ENCODE results near the gene SPATA2L.
"Not testable (repeated sequence)": the region's sequence is repeated elsewhere in the genome, so short reads cannot be mapped to it uniquely, and the experiment has no call there.

Gene SPATA2L

GRCh38 chr16:89700100-89700648, 1.3 kb downstream of the SPATA2L start:
- Mint-ChIP-seq H3K27ac (peak overlapping the region in 1 of 2 donors; percentile 80), H3K27me3 (no peaks in the 10 kb centered on the region), H3K4me3 (peak overlapping the region; percentile 86 to 87), H3K4me1 (peaks cover 37% of the 10 kb centered on the region), H3K9me3 (no peaks in the 10 kb centered on the region)
- peak; percentile 31 for ATAC-seq
- DNase-seq: peak; percentile 92 to 94

- Mint-ChIP-seq H3K4me1 (peaks cover 37% of the 10 kb centered on the region), H3K4me3 (peak overlapping the region; percentile 86 to 87)
- H3K27me3 Mint-ChIP-seq, H3K9me3 Mint-ChIP-seq, DNase-seq, ATAC-seq, H3K27ac Mint-ChIP-seq: not testable (repeated sequence)
These were observed 1.8 kb downstream of the SPATA2L start for GRCh38 chr16:89699629-89700099.

GRCh38 chr16:89698717-89699116, 2.8 kb downstream of the SPATA2L start:
- not testable (repeated sequence) for DNase-seq, H3K4me3 Mint-ChIP-seq, H3K9me3 Mint-ChIP-seq, ATAC-seq, H3K27me3 Mint-ChIP-seq, H3K27ac Mint-ChIP-seq
- H3K4me1 Mint-ChIP-seq: peaks cover 37% of the 10 kb centered on the region

GRCh38 chr16:89697616-89698331, 3.7 kb downstream of the SPATA2L start:
- H3K27ac Mint-ChIP-seq: no peak overlapping the region
- peak in 1 of 2 donors; percentile 14 for DNase-seq

GRCh38 chr16:89697161-89697615, 4.3 kb downstream of the SPATA2L start:
- ATAC-seq (no peak), DNase-seq (peak in 1 of 2 donors; percentile 13)
- no peaks in the 10 kb centered on the region for H3K27me3 Mint-ChIP-seq
- peaks cover 30% of the 10 kb centered on the region for H3K4me1 Mint-ChIP-seq
- no peak overlapping the region for H3K4me3 Mint-ChIP-seq
- H3K27ac Mint-ChIP-seq: no peak overlapping the region
- no peaks in the 10 kb centered on the region for H3K9me3 Mint-ChIP-seq

More at GRCh38 chr16:89697616-89698331, 3.7 kb downstream of the SPATA2L start:
- no peaks in the 10 kb centered on the region for H3K9me3 Mint-ChIP-seq
- no peak for ATAC-seq
- no peaks in the 10 kb centered on the region for H3K27me3 Mint-ChIP-seq
- H3K4me3 Mint-ChIP-seq: no peak overlapping the region
- H3K4me1 Mint-ChIP-seq: peaks cover 36% of the 10 kb centered on the region

- no peaks in the 10 kb centered on the region for H3K9me3 Mint-ChIP-seq
- peaks cover 28% of the 10 kb centered on the region for H3K4me1 Mint-ChIP-seq
- no peaks in the 10 kb centered on the region for H3K27me3 Mint-ChIP-seq
- H3K27ac Mint-ChIP-seq: no peak overlapping the region
- H3K4me3 Mint-ChIP-seq: peak overlapping the region in 1 of 2 donors; percentile 18
- DNase-seq: peak in 1 of 2 donors; percentile 31
- ATAC-seq: no peak
These were observed 4.8 kb downstream of the SPATA2L start for GRCh38 chr16:89696670-89697128.

GRCh38 chr16:89695875-89696669, 5.4 kb downstream of the SPATA2L start:
- no peaks in the 10 kb centered on the region for H3K27me3 Mint-ChIP-seq
- no peak overlapping the region for H3K27ac Mint-ChIP-seq
- no peak overlapping the region for H3K4me3 Mint-ChIP-seq
- DNase-seq (peak in 1 of 2 donors; percentile 12), ATAC-seq (no peak)
- H3K4me1 Mint-ChIP-seq: peaks cover 28% of the 10 kb centered on the region
- no peaks in the 10 kb centered on the region for H3K9me3 Mint-ChIP-seq

GRCh38 chr16:89695086-89695874, 6.2 kb downstream of the SPATA2L start:
- H3K27me3 Mint-ChIP-seq: no peaks in the 10 kb centered on the region
- H3K9me3 Mint-ChIP-seq: no peaks in the 10 kb centered on the region
- DNase-seq (peak in 1 of 2 donors; percentile 13), ATAC-seq (no peak)
- H3K4me3 Mint-ChIP-seq: no peak overlapping the region
- H3K27ac Mint-ChIP-seq: peak overlapping the region in 1 of 2 donors; percentile 63
- peaks cover 28% of the 10 kb centered on the region for H3K4me1 Mint-ChIP-seq

GRCh38 chr16:89694784-89695085, 6.8 kb downstream of the SPATA2L start:
- DNase-seq, H3K27me3 Mint-ChIP-seq, H3K9me3 Mint-ChIP-seq, H3K4me3 Mint-ChIP-seq: not testable (repeated sequence)
- Mint-ChIP-seq H3K4me1 (peaks cover 27% of the 10 kb centered on the region), H3K27ac (peak overlapping the region in 1 of 2 donors; percentile 63)
- ATAC-seq: peak; percentile 24

- H3K27me3 Mint-ChIP-seq: no peaks in the 10 kb centered on the region
- peaks cover 27% of the 10 kb centered on the region for H3K4me1 Mint-ChIP-seq
- H3K9me3 Mint-ChIP-seq: no peaks in the 10 kb centered on the region
- DNase-seq (peak in 1 of 2 donors; percentile 9), ATAC-seq (no peak)
- H3K4me3 Mint-ChIP-seq: no peak overlapping the region
- H3K27ac Mint-ChIP-seq: no peak overlapping the region
These were observed 7.3 kb downstream of the SPATA2L start for GRCh38 chr16:89693931-89694783.

- ATAC-seq (no peak), DNase-seq (no peak)
- Mint-ChIP-seq H3K9me3 (no peaks in the 10 kb centered on the region), H3K4me1 (peaks cover 27% of the 10 kb centered on the region), H3K4me3 (no peak overlapping the region), H3K27me3 (no peaks in the 10 kb centered on the region), H3K27ac (no peak overlapping the region)
These were observed 8.2 kb downstream of the SPATA2L start for GRCh38 chr16:89693289-89693731.

GRCh38 chr16:89691986-89692569, 9.4 kb downstream of the SPATA2L start:
- H3K9me3 Mint-ChIP-seq: no peaks in the 10 kb centered on the region
- no peaks in the 10 kb centered on the region for H3K27me3 Mint-ChIP-seq
- ATAC-seq (no peak), DNase-seq (no peak)
- H3K4me3 Mint-ChIP-seq: no peak overlapping the region
- peak overlapping the region in 1 of 2 donors; percentile 56 for H3K27ac Mint-ChIP-seq
- H3K4me1 Mint-ChIP-seq: peaks cover 36% of the 10 kb centered on the region

- Mint-ChIP-seq H3K9me3 (no peaks in the 10 kb centered on the region), H3K27me3 (no peaks in the 10 kb centered on the region), H3K27ac (peak overlapping the region in 1 of 2 donors; percentile 56), H3K4me3 (no peak overlapping the region), H3K4me1 (peaks cover 34% of the 10 kb centered on the region)
- ATAC-seq (no peak), DNase-seq (no peak)
These were observed 10.1 kb downstream of the SPATA2L start for GRCh38 chr16:89691231-89691985.
